ENCODE measurements around the gene GNB5.
"Not testable (repeated sequence)": the region's sequence is repeated elsewhere in the genome, so short reads cannot be mapped to it uniquely, and the experiment has no call there.

GNB5 gene

DNA sequence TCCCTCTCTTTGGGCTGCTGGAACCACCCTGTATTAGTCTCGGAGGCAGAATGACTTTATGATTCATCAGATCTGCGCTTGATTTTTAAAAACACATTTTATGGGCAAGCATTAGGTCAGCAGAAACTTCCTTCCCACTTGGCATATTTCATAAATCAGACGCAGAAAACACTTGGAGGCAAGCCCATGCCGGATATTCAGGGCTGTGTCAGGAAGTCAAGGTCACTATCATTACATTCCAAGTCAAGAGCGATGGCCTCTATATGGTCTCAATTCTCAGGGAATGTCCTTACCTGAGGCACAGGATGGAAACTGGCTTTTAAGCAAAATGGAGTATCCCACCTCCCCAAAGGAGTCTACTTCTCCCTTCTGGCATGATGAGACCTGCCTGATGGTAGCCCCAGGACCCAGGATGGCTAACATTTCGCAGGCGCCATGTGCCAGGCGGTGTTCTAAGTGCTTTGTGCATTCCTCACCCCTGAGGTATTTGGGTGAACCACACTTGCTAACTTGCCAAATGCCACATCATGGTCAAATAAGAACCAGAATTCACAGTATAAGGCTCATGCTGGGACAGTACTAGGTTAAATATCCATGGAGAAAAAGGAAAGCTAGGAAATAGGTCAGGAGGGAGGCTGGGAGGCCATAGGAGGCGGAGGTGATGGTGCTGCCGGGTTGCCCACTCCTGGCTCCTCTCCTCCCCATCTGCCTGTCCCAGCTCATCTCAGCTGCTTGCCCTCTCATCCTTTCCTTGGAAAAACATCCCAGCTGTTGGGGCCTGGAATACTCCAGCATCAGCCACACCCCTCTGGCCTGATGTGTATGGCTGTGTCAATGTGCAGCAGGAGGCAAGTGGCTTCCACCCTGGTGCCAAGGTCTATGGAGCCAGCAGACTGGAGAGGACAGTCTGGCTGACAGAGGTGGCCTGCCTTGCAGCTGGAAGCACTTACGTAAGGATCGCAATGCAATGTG lies 97.4 kb downstream of the GNB5 start:
- H3K27me3 ChIP-seq (ENCODE audit: control insufficient read depth, insufficient read depth, low read length) = no peaks in the 10 kb centered on the region
- no peak overlapping the region for H3K27ac ChIP-seq (ENCODE audit: low read length)
- H3K4me1 ChIP-seq (ENCODE audit: control insufficient read depth, low read depth, low read length) = no peaks in the 10 kb centered on the region
- no peak overlapping the region for H3K9ac ChIP-seq (ENCODE audit: low read length)
- H3K4me3 ChIP-seq (ENCODE audit: low read length) = no peak overlapping the region
- no peaks in the 10 kb centered on the region for H3K36me3 ChIP-seq (ENCODE audit: control insufficient read depth, low read depth, low read length)
- no peaks in the 10 kb centered on the region for H3K9me3 ChIP-seq (ENCODE audit: control insufficient read depth, low read depth, low read length)

DNA sequence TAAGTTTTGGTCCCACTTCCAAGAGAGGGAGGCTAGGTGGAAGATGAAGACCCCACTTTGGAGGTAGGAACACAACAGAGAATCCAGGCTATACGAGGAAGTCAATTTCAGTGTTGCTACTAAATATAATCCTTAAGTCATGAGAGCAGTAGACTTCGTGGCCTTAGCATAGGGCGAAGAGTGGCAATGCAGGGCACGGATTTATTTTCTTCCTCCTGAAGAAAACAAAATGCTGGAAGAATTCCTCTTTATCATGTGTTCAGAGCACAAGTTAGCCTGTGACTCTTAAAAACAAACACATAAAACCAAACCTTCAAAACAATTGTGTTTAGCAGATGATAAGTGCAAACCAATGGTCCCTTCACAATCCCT lies 98.0 kb downstream of the GNB5 start:
- Histone ChIP-seq H3K4me1 (ENCODE audit: control insufficient read depth, low read depth, low read length) (no peaks in the 10 kb centered on the region), H3K4me3 (ENCODE audit: low read length) (no peak overlapping the region)

DNA sequence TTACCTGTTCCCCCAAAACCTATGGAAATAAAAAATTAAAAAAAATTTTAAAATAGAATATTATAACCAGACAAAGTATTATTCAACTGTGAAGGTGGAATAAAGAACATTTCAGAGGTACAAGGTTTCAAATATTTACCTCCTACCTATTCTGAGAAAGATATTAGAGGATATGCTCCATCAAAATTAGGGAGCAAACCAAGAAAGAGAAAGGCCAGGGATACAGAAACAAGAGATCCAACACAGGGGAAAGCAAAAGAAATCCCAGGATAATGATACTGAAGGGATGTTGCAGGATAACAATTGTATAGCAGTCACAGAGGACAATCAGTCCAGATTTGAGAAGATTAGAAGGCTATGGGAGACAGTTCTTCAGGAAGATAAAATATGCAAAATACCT lies 101.0 kb downstream of the GNB5 start:
- H3K4me1 ChIP-seq (ENCODE audit: control insufficient read depth, low read depth, low read length) = no peaks in the 10 kb centered on the region
- no peaks in the 10 kb centered on the region for H3K27me3 ChIP-seq (ENCODE audit: control insufficient read depth, insufficient read depth, low read length)
- H3K36me3 ChIP-seq (ENCODE audit: control insufficient read depth, low read depth, low read length) = no peaks in the 10 kb centered on the region
- no peak overlapping the region for H3K9ac ChIP-seq (ENCODE audit: low read length)
- H3K9me3 ChIP-seq (ENCODE audit: control insufficient read depth, low read depth, low read length) = no peaks in the 10 kb centered on the region
- H3K27ac ChIP-seq (ENCODE audit: low read length) = no peak overlapping the region
- H3K4me3 ChIP-seq (ENCODE audit: low read length) = no peak overlapping the region

More for the DNA sequence above, 98.0 kb downstream of the GNB5 start:
- Histone ChIP-seq H3K9me3 (ENCODE audit: control insufficient read depth, low read depth, low read length) (no peaks in the 10 kb centered on the region), H3K27me3 (ENCODE audit: control insufficient read depth, insufficient read depth, low read length) (no peaks in the 10 kb centered on the region), H3K27ac (ENCODE audit: low read length) (no peak overlapping the region), H3K9ac (ENCODE audit: low read length) (no peak overlapping the region), H3K36me3 (ENCODE audit: control insufficient read depth, low read depth, low read length) (no peaks in the 10 kb centered on the region)

DNA sequence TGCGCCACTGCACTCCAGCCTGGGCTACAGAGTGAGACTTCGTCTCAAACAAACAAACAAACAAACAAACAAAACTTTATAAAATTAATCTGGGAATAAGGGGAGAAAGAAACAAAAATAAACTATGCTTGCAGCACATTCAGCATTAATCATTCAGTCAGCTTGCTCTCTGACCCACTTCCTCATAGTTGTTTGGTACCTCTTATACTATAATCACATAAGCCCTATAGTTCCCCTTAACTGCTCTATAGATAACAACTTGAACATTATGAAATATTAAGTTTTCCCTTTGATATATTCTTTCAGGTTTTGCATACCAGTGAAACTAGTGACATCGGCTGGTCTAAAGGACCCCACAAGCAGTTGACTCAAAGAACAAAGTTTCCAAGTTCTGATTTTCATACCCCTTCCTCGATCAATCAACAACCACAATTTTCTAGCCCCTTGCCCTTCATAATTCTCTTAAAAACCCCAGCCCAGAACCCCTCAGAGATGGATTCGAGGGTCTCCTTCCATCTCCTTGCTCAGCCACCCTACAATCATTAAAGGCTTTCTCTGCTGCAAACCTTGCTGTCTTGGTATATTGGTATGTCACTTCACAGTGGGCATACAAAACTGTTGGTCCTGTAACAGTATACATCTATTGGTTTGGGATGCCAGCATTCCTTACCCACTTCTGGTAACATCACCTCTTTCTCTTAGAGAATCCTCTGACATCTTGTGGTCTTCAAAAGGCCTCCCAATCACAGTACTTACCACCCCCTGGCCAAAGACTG lies 105.0 kb downstream of the GNB5 start:
- Histone ChIP-seq H3K36me3 (ENCODE audit: control insufficient read depth, low read depth, low read length) (no peaks in the 10 kb centered on the region), H3K4me1 (ENCODE audit: control insufficient read depth, low read depth, low read length) (peaks cover 4% of the 10 kb centered on the region), H3K9me3 (ENCODE audit: control insufficient read depth, low read depth, low read length) (no peaks in the 10 kb centered on the region), H3K27me3 (ENCODE audit: control insufficient read depth, insufficient read depth, low read length) (no peaks in the 10 kb centered on the region), H3K27ac (ENCODE audit: low read length) (no peak overlapping the region), H3K4me3 (ENCODE audit: low read length) (no peak overlapping the region), H3K9ac (ENCODE audit: low read length) (no peak overlapping the region)

DNA sequence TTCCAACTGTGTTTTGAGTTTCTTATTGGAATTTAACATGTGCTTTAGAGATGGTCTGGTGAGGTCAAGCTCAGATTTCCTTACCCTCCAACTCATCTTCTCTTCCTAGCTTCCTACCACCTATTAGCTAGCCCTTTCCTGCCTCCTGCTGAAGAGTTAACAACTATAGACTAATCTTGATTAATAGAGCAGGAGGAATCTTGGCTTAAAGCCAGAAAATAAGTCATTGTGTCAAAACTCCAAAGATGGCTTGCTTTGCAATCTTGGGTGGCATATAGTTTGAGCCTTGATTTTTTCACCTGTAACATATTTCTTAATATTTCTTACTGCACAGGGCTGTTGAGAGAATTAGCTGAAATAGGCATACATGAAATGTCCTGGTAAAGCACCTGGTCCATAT lies 105.9 kb downstream of the GNB5 start:
- Histone ChIP-seq H3K4me1 (ENCODE audit: control insufficient read depth, low read depth, low read length) (peaks cover 4% of the 10 kb centered on the region), H3K36me3 (ENCODE audit: control insufficient read depth, low read depth, low read length) (no peaks in the 10 kb centered on the region), H3K9me3 (ENCODE audit: control insufficient read depth, low read depth, low read length) (no peaks in the 10 kb centered on the region), H3K27ac (ENCODE audit: low read length) (no peak overlapping the region), H3K9ac (ENCODE audit: low read length) (no peak overlapping the region), H3K4me3 (ENCODE audit: low read length) (no peak overlapping the region), H3K27me3 (ENCODE audit: control insufficient read depth, insufficient read depth, low read length) (no peaks in the 10 kb centered on the region)

DNA sequence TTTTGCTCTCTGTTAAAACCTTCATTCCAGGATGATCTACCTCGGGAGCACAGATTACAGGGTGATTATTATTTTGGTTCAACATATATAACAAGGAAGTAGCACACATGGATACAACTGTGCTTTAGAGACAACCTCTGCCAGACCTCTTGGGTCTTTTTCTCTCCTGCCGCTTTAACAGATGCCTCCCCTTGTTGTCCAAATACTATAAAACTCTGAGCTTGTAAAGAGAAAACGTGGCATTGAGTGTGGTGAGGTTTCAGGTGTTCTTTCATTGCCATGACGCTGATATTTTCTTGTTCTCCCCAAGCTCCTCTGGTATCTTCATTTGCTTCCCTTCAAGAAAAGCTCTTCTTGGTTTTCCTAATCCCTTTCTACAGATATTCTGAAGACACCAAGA lies 107.6 kb downstream of the GNB5 start:
- Histone ChIP-seq H3K9ac (ENCODE audit: low read length) (no peak overlapping the region), H3K27me3 (ENCODE audit: control insufficient read depth, insufficient read depth, low read length) (no peaks in the 10 kb centered on the region), H3K36me3 (ENCODE audit: control insufficient read depth, low read depth, low read length) (no peaks in the 10 kb centered on the region), H3K9me3 (ENCODE audit: control insufficient read depth, low read depth, low read length) (no peaks in the 10 kb centered on the region), H3K4me1 (ENCODE audit: control insufficient read depth, low read depth, low read length) (peaks cover 4% of the 10 kb centered on the region), H3K4me3 (ENCODE audit: low read length) (no peak overlapping the region), H3K27ac (ENCODE audit: low read length) (no peak overlapping the region)

DNA sequence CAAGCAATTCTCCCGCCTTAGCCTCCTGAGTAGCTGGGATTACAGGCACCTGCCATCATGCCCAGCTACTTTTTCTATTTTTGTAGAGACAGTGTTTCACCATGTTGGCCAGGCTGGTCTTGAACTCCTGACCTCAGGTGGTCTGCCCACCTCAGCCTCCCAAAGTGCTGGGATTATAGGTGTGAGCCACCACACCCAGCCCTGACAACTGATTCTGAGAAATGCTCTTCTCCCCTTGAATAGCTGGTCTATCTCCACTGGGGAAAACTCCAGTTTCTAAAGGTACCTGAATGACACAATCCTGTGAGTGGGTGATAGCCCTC lies 108.2 kb downstream of the GNB5 start:
- H3K27ac ChIP-seq (ENCODE audit: low read length); H3K36me3 ChIP-seq (ENCODE audit: control insufficient read depth, low read depth, low read length); H3K9ac ChIP-seq (ENCODE audit: low read length); H3K9me3 ChIP-seq (ENCODE audit: control insufficient read depth, low read depth, low read length); H3K4me3 ChIP-seq (ENCODE audit: low read length); H3K27me3 ChIP-seq (ENCODE audit: control insufficient read depth, insufficient read depth, low read length); H3K4me1 ChIP-seq (ENCODE audit: control insufficient read depth, low read depth, low read length): not testable (repeated sequence)

DNA sequence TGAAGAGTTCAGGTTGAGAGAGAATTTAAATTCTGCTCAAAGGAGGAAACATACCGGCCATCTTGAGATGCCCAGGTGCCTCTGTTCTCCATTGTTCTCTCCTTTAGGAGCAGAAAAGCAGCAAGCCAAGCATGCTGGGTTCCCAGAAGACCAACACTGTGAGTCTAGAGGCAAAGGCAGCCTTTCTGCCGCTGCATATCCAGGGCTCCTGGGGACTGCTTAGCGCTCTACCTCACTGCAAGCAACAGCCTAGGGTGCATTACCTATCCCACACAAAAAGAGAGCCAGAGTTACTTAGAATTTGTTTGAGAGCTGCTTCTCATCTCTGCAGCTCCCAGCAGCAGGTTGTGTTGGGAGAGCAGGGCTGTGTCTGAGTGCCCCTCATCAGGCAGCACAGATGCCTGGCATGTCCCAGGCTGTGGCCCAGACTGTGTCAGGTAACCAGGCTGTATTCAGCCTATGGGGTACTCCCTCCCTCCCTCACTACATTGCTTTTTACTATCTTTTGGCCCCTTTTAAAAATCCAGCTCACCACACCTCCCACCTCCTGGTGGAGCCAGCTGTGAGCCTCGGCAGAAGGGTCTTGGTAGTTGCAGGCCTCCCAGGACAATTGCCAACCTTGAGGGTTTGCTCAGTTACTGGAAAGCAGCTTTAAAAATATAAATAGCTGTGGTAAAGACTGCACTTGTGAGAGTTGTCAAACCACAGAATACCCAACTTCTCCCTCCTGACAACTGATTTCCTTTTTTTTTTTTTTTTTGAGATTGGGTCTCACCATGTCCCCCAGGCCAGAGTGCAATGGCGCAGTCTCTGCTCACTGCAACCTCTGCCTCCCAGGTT lies 108.8 kb downstream of the GNB5 start:
- H3K27me3 ChIP-seq (ENCODE audit: control insufficient read depth, insufficient read depth, low read length) = no peaks in the 10 kb centered on the region
- peaks cover 4% of the 10 kb centered on the region for H3K4me1 ChIP-seq (ENCODE audit: control insufficient read depth, low read depth, low read length)
- H3K4me3 ChIP-seq (ENCODE audit: low read length) = no peak overlapping the region
- no peak overlapping the region for H3K9ac ChIP-seq (ENCODE audit: low read length)
- no peaks in the 10 kb centered on the region for H3K36me3 ChIP-seq (ENCODE audit: control insufficient read depth, low read depth, low read length)
- no peak overlapping the region for H3K27ac ChIP-seq (ENCODE audit: low read length)
- H3K9me3 ChIP-seq (ENCODE audit: control insufficient read depth, low read depth, low read length) = no peaks in the 10 kb centered on the region

DNA sequence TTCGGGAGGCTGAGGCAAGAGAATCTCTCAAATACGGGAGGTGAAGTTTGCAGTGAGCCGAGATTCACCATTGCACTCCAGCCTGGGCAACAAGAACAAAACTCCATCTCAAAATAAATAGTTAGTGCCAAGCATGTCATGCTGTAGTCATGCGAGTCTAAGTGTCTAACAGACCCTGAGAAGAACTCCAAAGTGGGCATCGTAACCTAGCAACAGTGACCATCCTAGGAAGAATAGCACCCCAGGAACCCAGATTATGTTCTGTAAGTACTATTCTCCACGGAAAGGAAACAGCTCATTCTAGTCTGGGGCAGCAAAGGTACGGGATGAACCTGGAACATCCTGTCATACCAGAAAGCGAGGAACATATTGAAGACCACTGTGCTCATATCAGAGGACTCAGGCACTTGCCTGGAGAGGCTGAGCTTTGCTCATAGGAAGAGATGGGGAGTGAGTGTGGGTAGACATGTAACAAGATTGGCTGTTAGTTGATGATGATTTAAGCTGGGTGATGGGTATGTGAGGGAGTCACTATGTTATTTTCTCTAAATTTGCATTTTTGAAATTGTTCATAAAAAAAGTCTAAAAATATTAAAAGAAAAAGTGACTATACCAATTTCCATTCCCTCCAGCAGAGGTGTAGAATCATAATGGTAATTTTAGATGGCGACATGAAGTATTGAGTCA lies 110.3 kb downstream of the GNB5 start:
- Histone ChIP-seq H3K9me3 (ENCODE audit: control insufficient read depth, low read depth, low read length) (no peaks in the 10 kb centered on the region), H3K36me3 (ENCODE audit: control insufficient read depth, low read depth, low read length) (no peaks in the 10 kb centered on the region), H3K27ac (ENCODE audit: low read length) (no peak overlapping the region), H3K27me3 (ENCODE audit: control insufficient read depth, insufficient read depth, low read length) (no peaks in the 10 kb centered on the region), H3K4me3 (ENCODE audit: low read length) (no peak overlapping the region), H3K9ac (ENCODE audit: low read length) (no peak overlapping the region), H3K4me1 (ENCODE audit: control insufficient read depth, low read depth, low read length) (peaks cover 4% of the 10 kb centered on the region)

DNA sequence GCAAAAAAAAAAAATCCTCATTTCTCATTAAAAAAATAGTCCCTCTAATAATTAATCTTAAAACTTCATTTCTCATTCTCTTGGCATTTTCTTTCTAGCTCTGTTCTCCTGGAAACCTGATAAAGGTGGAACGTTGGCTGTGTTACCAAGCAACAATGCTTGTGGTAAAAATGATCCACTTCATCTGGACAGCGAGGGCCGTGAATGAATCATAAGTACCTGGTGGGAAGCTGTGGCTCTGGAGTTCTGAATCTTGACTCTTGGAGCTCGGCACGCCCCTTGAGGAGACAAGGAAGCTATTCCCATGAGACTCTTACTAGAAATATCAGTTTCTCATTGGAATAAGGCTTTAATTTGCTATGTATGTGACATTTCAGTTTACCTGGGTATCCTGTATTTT lies 111.2 kb downstream of the GNB5 start:
- Histone ChIP-seq H3K36me3 (ENCODE audit: control insufficient read depth, low read depth, low read length) (no peaks in the 10 kb centered on the region), H3K9ac (ENCODE audit: low read length) (no peak overlapping the region), H3K27me3 (ENCODE audit: control insufficient read depth, insufficient read depth, low read length) (no peaks in the 10 kb centered on the region), H3K4me3 (ENCODE audit: low read length) (no peak overlapping the region), H3K27ac (ENCODE audit: low read length) (no peak overlapping the region), H3K9me3 (ENCODE audit: control insufficient read depth, low read depth, low read length) (no peaks in the 10 kb centered on the region), H3K4me1 (ENCODE audit: control insufficient read depth, low read depth, low read length) (peaks cover 4% of the 10 kb centered on the region)

All from iPS-18a (cell line).